MM.1S (cell line): ENCODE measurements around the gene LRRC66.

Source experiments
- CTCF ChIP-seq: fragments of 300-600 bp; sonication (generic); IDR thresholded peaks from 2 replicates; pipeline ENCODE4 v1.5.1; 2016; ENCODE audit warnings: antibody characterized with exemption, low read length, mixed read lengths
- EZH2phosphoT487 ChIP-seq: fragments of 300-600 bp; sonication (generic); IDR thresholded peaks from 2 replicates; pipeline ENCODE4 v1.6.1; 2018; ENCODE audit warnings: antibody characterized with exemption, low read length

DNA sequence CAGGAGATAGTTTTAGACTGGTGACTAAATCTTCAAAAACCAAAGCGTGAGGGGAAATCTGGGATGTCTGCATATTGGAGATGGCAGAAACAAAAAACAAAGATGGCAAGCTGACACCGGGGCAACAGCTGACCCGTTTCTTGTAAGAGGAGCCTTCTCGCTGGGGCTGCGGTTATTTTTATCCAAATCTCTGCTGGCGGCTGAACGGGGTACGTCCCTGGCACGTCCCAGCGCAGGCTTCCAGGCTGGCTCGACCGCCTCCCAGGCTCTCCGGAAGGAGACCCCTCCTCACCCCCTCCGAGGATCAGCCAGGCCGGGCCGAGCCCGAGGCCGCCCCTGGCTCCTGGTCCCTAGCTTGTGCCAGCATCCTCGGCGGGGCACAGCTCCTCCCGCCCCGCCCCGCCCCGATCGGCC lies 17.5 kb upstream of the LRRC66 start:
- TF ChIP-seq CTCF = no peak
- no peak for TF ChIP-seq EZH2phosphoT487
